Loucy (cell line): ENCODE results near the gene ACTR3C.
"Not testable (repeated sequence)": the region's sequence is repeated elsewhere in the genome, so short reads cannot be mapped to it uniquely, and the experiment has no call there.

Source experiments
- H2AFZ ChIP-seq: fragments of 200-600 bp; sonication (generic); 2 replicates; pipeline ENCODE4 v1.6.0; 2016; ENCODE audit warnings: antibody characterized with exemption, mild to moderate bottlenecking, low read length, moderate library complexity
- H3F3A ChIP-seq: fragments of 200-600 bp; 2 replicates; pipeline ENCODE4 v1.6.0; 2016; ENCODE audit warnings: antibody characterized with exemption, low read depth, mild to moderate bottlenecking
- H3K27me3 ChIP-seq: fragments of 200-600 bp; sonication (generic); 2 replicates; pipeline ENCODE4 v1.6.1; 2014; ENCODE audit warnings: low read length, mild to moderate bottlenecking; ENCODE audit not compliant: insufficient read depth, poor library complexity, severe bottlenecking
- H3K36me3 ChIP-seq: fragments of 200-600 bp; sonication (generic); 2 replicates; pipeline ENCODE4 v1.6.1; 2016; ENCODE audit warnings: low read length; ENCODE audit not compliant: insufficient read depth
- H3K4me1 ChIP-seq: fragments of 200-600 bp; sonication (generic); 2 replicates; pipeline ENCODE4 v1.5.1; 2014; ENCODE audit warnings: low read length, mild to moderate bottlenecking; ENCODE audit not compliant: insufficient read depth, poor library complexity, severe bottlenecking
- H3K4me2 ChIP-seq: fragments of 200-600 bp; sonication (generic); 2 replicates; pipeline ENCODE4 v1.6.0; 2014; ENCODE audit warnings: antibody characterized with exemption, low read length, low read depth, mild to moderate bottlenecking; ENCODE audit not compliant: poor library complexity, severe bottlenecking
- H3K4me3 ChIP-seq: fragments of 200-600 bp; sonication (generic); 2 replicates; pipeline ENCODE4 v1.5.1; 2014; ENCODE audit warnings: low read length, mild to moderate bottlenecking, mixed read lengths; ENCODE audit not compliant: poor library complexity, severe bottlenecking
- H3K79me2 ChIP-seq: fragments of 200-600 bp; sonication (generic); 2 replicates; pipeline ENCODE4 v1.6.1; 2014; ENCODE audit warnings: low read length; ENCODE audit not compliant: insufficient read depth
- H3K9ac ChIP-seq: fragments of 200-600 bp; sonication (generic); 2 replicates; pipeline ENCODE4 v1.6.0; 2014; ENCODE audit warnings: mild to moderate bottlenecking, low read depth, low read length, moderate library complexity; ENCODE audit not compliant: poor library complexity, severe bottlenecking
- H3K9me2 ChIP-seq: fragments of 200-600 bp; sonication (generic); replicated peaks from 2 replicates; pipeline ENCODE4 v1.6.1; 2016; ENCODE audit warnings: low read depth, low read length, mixed read lengths
- H3K9me3 ChIP-seq: fragments of 200-600 bp; sonication (generic); 2 replicates; pipeline ENCODE4 v1.6.1; 2014; ENCODE audit warnings: mild to moderate bottlenecking, antibody characterized with exemption, low read length, low read depth; ENCODE audit not compliant: insufficient read depth
- H4K20me1 ChIP-seq: fragments of 200-600 bp; sonication (generic); 2 replicates; pipeline ENCODE4 v1.6.0; 2014; ENCODE audit warnings: antibody characterized with exemption, low read length, mild to moderate bottlenecking; ENCODE audit not compliant: insufficient read depth, poor library complexity, severe bottlenecking

The ACTR3C gene

DNA sequence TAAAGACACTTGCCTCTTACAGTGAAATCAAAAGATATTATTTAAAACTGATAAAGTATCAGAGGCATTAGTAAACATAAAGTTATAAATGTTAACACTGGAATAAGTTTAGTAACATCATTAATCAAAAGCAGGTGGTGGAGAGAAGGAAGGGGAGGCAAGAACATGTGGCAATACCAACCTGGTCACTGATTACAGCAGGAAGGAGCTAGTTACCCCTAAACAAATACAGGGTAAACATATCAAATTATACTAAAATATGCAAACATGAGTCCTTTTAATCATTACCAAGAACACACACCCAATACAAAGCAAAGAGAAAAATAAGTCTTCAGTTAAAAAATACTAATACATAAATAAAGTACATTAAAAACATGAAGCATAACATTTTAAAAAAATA lies 25.4 kb downstream of the ACTR3C start:
- H3K4me3 ChIP-seq, H3K9me3 ChIP-seq, H3K4me1 ChIP-seq, H2AFZ ChIP-seq, H3K36me3 ChIP-seq, H3K9ac ChIP-seq, H3K79me2 ChIP-seq, H3K4me2 ChIP-seq, H3K27me3 ChIP-seq, H4K20me1 ChIP-seq, H3K9me2 ChIP-seq, H3F3A ChIP-seq: not testable (repeated sequence)

DNA sequence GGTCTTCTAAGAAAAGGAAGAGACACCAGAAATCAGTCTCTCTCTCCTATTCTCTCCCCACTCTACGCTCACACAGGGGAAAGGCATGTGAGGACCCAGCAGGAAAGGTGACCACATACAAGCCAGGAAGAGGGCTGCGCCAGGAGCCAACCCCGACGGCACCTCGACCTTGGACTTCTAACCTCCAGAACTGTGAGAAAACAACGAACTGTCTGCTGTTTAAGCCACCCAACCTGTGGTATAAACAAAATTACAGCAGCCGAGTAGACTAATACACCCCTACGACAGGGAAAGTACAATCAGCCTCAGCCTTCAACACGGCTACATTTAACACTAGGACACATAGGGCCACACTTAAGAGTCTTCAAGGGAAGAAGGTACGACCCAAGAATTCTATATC lies 26.5 kb downstream of the ACTR3C start:
- H3K27me3 ChIP-seq, H3K4me2 ChIP-seq, H3K9ac ChIP-seq, H3K36me3 ChIP-seq, H3K9me3 ChIP-seq, H3K4me3 ChIP-seq, H3K4me1 ChIP-seq, H3K9me2 ChIP-seq, H2AFZ ChIP-seq, H3K79me2 ChIP-seq, H3F3A ChIP-seq, H4K20me1 ChIP-seq: not testable (repeated sequence)

DNA sequence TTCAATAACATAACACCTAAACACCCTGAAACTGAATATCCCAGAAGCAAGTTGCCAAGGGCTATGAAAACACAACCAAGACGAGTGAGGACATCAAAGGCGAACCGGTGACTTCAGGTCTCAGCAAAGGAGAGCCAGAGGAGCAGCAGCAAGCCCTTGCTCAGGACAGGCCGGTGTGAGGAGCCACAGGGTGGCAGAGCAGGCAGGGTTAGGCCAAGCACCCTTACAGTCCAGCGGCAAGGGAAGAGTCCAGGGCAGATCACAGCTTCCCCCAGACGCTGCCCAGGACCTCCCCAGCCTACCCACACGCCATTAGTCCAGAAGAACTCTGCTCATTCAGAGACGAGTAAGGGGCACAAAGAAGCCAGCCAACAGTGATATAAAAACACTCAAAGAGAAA lies 27.7 kb downstream of the ACTR3C start:
- not testable (repeated sequence) for H2AFZ ChIP-seq, H4K20me1 ChIP-seq, H3F3A ChIP-seq, H3K27me3 ChIP-seq, H3K4me1 ChIP-seq, H3K9me2 ChIP-seq, H3K36me3 ChIP-seq, H3K79me2 ChIP-seq, H3K4me3 ChIP-seq, H3K4me2 ChIP-seq, H3K9ac ChIP-seq, H3K9me3 ChIP-seq

DNA sequence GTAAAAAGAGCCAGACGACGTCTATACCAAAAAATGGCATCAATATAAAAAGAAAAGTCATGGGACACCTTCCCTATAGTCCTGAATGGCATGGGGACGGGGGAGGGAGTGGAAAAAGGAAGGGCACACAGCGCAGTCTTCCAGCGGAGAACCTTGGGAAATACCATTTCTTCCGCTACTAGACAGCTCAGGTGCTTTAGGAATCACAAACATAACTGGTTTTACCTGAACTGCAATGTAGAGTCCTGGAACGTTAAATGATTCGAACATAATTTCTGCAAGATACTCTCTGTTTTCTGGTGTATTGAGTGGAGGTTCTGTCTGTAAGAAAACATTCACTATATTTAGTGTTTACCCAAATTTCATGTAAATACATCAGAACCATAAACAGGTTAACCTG lies 28.3 kb downstream of the ACTR3C start:
- H4K20me1 ChIP-seq, H3K4me3 ChIP-seq, H2AFZ ChIP-seq, H3K27me3 ChIP-seq, H3K4me2 ChIP-seq, H3F3A ChIP-seq, H3K9ac ChIP-seq, H3K9me3 ChIP-seq, H3K4me1 ChIP-seq, H3K36me3 ChIP-seq, H3K79me2 ChIP-seq, H3K9me2 ChIP-seq: not testable (repeated sequence)

DNA sequence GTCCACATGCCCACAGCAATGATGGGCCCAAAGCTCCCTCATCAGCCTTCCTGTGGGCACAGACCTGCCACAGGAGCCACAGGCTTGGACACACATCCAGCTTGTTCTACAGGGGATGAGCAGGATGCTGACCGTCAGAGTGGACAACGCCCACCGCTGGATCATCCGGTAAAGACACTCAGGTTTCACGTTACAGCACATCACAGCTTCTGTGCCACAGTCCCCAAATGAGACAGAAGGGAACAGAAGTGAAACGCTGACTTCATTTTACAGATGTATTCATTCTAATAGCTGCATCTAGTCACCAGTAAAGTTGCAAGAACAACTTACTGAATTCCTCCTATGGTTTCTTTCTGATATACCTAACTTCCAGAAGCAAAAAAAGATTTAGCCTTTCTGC lies 33.0 kb downstream of the ACTR3C start:
- H3K27me3 ChIP-seq, H3F3A ChIP-seq, H3K4me2 ChIP-seq, H4K20me1 ChIP-seq, H3K9me3 ChIP-seq, H3K4me3 ChIP-seq, H3K79me2 ChIP-seq, H3K36me3 ChIP-seq, H3K4me1 ChIP-seq, H3K9me2 ChIP-seq, H2AFZ ChIP-seq, H3K9ac ChIP-seq: not testable (repeated sequence)

DNA sequence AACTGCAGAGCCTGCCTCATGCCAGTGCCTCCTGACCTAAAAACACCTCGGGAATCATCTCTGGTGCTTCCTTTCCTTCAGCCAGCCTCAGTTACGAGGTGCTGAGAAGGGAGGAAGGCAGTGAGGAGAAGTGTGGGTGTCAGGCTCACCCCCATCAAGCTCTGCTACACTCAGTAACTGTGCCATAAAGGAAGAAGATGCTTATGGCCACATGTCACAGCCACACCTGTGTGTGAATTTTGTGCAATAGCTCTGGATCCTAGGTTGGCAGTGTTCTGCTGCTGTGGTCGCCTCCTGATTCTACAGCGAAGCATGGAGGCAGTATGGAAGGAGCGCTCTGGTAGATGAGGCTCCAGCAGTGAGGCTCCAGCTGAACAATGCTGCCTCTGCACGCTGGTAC lies 34.5 kb downstream of the ACTR3C start:
- not testable (repeated sequence) for H3K9me2 ChIP-seq, H3K4me2 ChIP-seq, H4K20me1 ChIP-seq, H3K9ac ChIP-seq, H3K79me2 ChIP-seq, H2AFZ ChIP-seq, H3F3A ChIP-seq, H3K4me1 ChIP-seq, H3K9me3 ChIP-seq, H3K36me3 ChIP-seq, H3K4me3 ChIP-seq, H3K27me3 ChIP-seq

DNA sequence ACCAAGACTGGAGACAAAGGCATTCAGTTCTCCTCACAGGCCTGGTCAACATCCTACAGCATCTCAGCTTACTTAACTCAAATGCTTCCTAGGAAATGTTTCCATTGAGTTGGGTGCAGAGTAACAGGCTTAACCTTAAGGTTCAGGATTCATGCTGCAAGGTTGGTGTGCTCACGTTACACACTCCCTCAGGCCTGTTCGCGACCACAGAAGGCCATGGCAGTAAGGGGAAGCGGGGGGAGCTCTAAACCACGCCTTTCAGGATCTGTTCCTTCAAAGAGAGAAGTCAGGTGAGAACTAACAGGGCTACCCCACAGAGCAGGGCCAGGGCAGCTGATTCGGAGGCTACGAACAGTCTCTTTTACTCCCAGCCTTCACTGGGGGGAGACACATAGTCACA lies 35.5 kb downstream of the ACTR3C start:
- H3K9ac ChIP-seq, H2AFZ ChIP-seq, H3F3A ChIP-seq, H3K9me3 ChIP-seq, H3K79me2 ChIP-seq, H4K20me1 ChIP-seq, H3K4me2 ChIP-seq, H3K9me2 ChIP-seq, H3K4me3 ChIP-seq, H3K36me3 ChIP-seq, H3K4me1 ChIP-seq, H3K27me3 ChIP-seq: not testable (repeated sequence)
